Left lung (tissue), 10 donors: ENCODE data around the gene GPD1L. TPM values are rescaled to one million over a fixed set of nuclear protein-coding genes. Genes with fewer than 3 reads are reported as not detected.
"Not testable (repeated sequence)": the region's sequence is repeated elsewhere in the genome, so short reads cannot be mapped to it uniquely, and the experiment has no call there.

Experiments used
- ATAC-seq: fragments of 200-7000 bp; cut with Tn5 transposase; one replicate; pipeline ENCODE4 v1.9.1; 2020; ENCODE audit warnings: moderate library complexity
- DNase-seq, 4 donors: peaks; one replicate each; pipeline ENCODE4 v3.0.0-alpha.2; 2013 to 2020
- H3K27ac ChIP-seq, 2 donors: fragments of 200-600 bp; sonication (generic) in 1 of 2; one replicate each; pipeline versions ENCODE4 v1.5.0 to v1.8.0; 2020 to 2021
- H3K27me3 ChIP-seq, 2 donors: fragments of 200-600 bp; sonication (generic) in 1 of 2; one replicate each; pipeline versions ENCODE4 v1.5.0 to v1.8.0; 2020 to 2021
- H3K36me3 ChIP-seq, 2 donors: fragments of 200-600 bp; sonication (generic) in 1 of 2; one replicate each; pipeline versions ENCODE4 v1.5.0 to v1.8.0; 2020 to 2021
- H3K4me1 ChIP-seq, 2 donors: fragments of 200-600 bp; one replicate each; pipeline ENCODE4 v1.8.0; 2021
- H3K4me3 ChIP-seq, 2 donors: fragments of 200-600 bp; sonication (generic) in 1 of 2; one replicate each; pipeline versions ENCODE4 v1.5.0 to v1.8.0; 2020 to 2021; ENCODE audit warnings: mild to moderate bottlenecking in 1 of 2
- H3K9me3 ChIP-seq, 2 donors: fragments of 200-600 bp; sonication (generic) in 1 of 2; one replicate each; pipeline versions ENCODE4 v1.5.0 to v1.8.0; 2020 to 2021
- intact Hi-C, 2 donors: fragments of 100-400 bp; cut with DNase I; formaldehyde crosslinking; loops; one replicate each; pipeline versions ENCODE4 v1.11.2 to v1.14.2; 2022
- polyA plus RNA-seq, 6 donors: library from polyadenylated mRNA; unstranded; fragments of 120-200 nt; gene quantifications; one replicate each; pipeline ENCODE4 v1.2.1, GENCODE V29; 2013; ENCODE audit not compliant: insufficient read length in 6 of 6
- total RNA-seq, 2 donors: library from RNA; stranded (reverse); fragmentation: NEBNext Ultra II Directional; extraction: Animal tissue kit (Norgen Biotek cat#: 25700); gene quantifications; one replicate each; pipeline ENCODE4 v1.2.1, GENCODE V29; 2021
- TF ChIP-seq, protein P1 (sequence below), 2 donors: fragments of 200-600 bp; sonication (generic) in 1 of 2; IDR thresholded peaks; one replicate each; pipeline versions ENCODE4 v1.5.0 to v1.8.0; 2021; ENCODE audit warnings: antibody characterized with exemption in 2 of 2
- donor health status: DM: no; HTN: yes; CAD: no.
- donor health status: DM: no; HTN: no; CAD: no.

The GPD1L gene
- total and polyA plus RNA-seq, 8 donors = 36.0 to 62.4 (median 41.9) TPM

DNA sequence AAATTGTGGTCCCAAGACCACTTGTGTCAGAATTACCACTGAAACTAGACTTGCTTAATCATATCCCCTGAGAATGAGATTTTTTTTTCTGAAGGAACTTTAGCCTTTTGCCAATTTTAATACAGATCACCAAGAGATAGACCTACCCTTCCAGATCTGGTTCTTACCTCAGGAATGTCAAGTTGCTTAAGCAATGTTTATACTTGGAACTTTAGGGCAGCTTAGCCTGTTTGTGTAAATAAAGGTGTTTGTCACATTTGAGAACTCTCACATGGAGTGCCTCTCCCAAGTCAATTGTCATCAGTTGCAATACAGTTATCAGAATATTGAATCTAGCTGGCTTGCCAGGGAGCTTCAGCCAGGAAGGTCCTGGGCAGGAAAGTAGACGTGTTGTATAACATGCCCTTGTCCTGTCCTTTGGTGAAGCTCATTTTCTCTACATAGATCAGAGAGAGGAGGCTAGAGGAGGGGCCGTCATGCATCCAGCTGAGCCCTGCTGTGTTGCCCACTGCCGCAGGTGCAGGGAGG, 3.9 kb downstream of the GPD1L start:
- ATAC-seq = peak; percentile 11
- TF ChIP-seq, protein P1, sequence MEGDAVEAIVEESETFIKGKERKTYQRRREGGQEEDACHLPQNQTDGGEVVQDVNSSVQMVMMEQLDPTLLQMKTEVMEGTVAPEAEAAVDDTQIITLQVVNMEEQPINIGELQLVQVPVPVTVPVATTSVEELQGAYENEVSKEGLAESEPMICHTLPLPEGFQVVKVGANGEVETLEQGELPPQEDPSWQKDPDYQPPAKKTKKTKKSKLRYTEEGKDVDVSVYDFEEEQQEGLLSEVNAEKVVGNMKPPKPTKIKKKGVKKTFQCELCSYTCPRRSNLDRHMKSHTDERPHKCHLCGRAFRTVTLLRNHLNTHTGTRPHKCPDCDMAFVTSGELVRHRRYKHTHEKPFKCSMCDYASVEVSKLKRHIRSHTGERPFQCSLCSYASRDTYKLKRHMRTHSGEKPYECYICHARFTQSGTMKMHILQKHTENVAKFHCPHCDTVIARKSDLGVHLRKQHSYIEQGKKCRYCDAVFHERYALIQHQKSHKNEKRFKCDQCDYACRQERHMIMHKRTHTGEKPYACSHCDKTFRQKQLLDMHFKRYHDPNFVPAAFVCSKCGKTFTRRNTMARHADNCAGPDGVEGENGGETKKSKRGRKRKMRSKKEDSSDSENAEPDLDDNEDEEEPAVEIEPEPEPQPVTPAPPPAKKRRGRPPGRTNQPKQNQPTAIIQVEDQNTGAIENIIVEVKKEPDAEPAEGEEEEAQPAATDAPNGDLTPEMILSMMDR (IDR thresholded peaks at IDR 0.05) = no peak
- no peak overlapping the region for H3K4me3 ChIP-seq

DNA sequence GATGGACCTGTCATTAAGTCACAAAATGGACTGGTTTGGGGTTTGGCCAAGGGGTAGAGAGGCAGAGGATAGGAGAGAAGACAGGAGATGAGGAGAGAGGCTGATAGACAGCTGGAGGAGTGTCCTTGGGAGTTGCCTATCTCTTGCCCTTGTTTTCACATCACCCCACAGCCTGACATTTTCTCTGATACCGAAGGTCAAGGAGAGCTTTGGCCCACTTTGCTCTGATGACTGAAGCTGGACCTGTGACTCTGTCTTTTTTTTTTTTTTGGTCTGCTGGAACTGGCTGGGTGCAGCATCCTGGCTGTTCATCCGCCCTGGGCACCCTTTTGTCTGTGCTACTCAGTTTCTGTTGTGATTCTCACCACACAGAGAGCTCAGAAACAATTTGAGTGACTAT, 5.1 kb downstream of the GPD1L start:
- H3K27me3 ChIP-seq = no peaks in the 10 kb centered on the region
- TF ChIP-seq, protein P1 (IDR thresholded peaks at IDR 0.05) = no peak
- H3K9me3 ChIP-seq = peaks cover 0 to 6% of the 10 kb centered on the region in 2 donors
- H3K36me3 ChIP-seq = no peaks in the 10 kb centered on the region
- ATAC-seq = no peak
- no peak overlapping the region for H3K4me3 ChIP-seq
- no peak for DNase-seq
- no peak overlapping the region for H3K27ac ChIP-seq
- peaks cover 20 to 49% of the 10 kb centered on the region in 2 donors for H3K4me1 ChIP-seq
- intact Hi-C loops = no loop called here

More for the DNA sequence above, 3.9 kb downstream of the GPD1L start:
- H3K9me3 ChIP-seq = peaks cover 0 to 5% of the 10 kb centered on the region in 2 donors
- peak overlapping the region; percentile 65 to 69 for H3K27ac ChIP-seq
- intact Hi-C loops = no loop called here
- H3K36me3 ChIP-seq = no peaks in the 10 kb centered on the region
- H3K27me3 ChIP-seq = no peaks in the 10 kb centered on the region
- peaks cover 20 to 48% of the 10 kb centered on the region in 2 donors for H3K4me1 ChIP-seq
- no peak for DNase-seq

DNA sequence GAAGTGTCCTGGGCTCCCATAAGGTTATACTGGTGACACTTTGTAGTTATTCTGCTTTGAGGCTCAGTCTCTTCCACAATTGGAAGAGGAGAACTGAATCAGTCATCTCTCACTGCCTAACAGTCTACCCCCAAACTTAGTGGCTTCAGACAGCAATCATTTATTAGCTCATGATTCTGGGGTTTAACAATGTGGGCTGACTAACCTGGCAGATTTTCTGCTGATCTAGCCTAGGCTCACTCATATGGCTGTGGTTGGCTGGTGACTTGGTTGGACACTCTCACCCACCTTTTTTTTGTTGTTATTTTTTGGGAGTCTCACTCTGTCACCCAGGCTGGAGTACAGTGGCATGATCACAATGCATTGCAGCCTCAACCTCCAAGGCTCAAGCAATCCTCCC, 7.1 kb downstream of the GPD1L start:
- ATAC-seq (no peak), DNase-seq (no peak)
- H3K9me3 ChIP-seq = peaks cover 0 to 6% of the 10 kb centered on the region in 2 donors
- TF ChIP-seq, protein P1 (IDR thresholded peaks at IDR 0.05) = no peak
- intact Hi-C loops = no loop called here
- H3K27me3 ChIP-seq = no peaks in the 10 kb centered on the region
- H3K4me3 ChIP-seq = no peak overlapping the region
- peaks cover 14 to 34% of the 10 kb centered on the region in 2 donors for H3K4me1 ChIP-seq
- no peaks in the 10 kb centered on the region for H3K36me3 ChIP-seq
- H3K27ac ChIP-seq = no peak overlapping the region

DNA sequence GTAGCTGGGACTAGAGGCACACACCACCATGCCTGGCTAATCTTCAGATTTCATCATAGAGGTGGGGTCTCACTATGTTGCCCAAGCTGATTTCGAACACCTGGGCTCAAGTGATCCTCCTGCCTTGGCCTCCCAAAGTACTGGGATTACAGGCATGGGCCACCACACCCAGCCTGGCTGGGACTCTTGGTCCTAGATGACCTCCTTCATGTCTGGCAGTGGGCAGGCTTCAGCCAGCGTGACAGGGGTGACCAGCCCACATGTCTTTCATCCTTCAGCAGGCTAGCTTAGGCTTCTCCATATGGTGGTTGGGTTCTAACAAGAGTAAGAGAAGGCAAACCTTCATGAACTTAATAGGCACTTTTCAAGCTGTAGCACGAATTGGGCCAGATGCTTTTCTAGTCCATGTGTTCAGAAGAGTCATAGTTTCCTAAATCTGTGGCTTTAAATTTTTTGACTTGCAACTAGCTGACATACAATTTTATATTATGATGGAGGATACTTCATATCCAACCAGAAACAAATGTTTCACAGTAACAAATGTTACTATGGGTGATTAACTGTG, 7.6 kb downstream of the GPD1L start:
- Histone ChIP-seq H3K27ac (no peak overlapping the region), H3K27me3 (no peaks in the 10 kb centered on the region), H3K9me3 (peaks cover 0 to 6% of the 10 kb centered on the region in 2 donors), H3K36me3 (no peaks in the 10 kb centered on the region), H3K4me3 (no peak overlapping the region), H3K4me1 (peaks cover 10 to 29% of the 10 kb centered on the region in 2 donors)
- TF ChIP-seq, protein P1 (IDR thresholded peaks at IDR 0.05) = no peak
- intact Hi-C loops = no loop called here
- DNase-seq = no peak
- no peak for ATAC-seq

DNA sequence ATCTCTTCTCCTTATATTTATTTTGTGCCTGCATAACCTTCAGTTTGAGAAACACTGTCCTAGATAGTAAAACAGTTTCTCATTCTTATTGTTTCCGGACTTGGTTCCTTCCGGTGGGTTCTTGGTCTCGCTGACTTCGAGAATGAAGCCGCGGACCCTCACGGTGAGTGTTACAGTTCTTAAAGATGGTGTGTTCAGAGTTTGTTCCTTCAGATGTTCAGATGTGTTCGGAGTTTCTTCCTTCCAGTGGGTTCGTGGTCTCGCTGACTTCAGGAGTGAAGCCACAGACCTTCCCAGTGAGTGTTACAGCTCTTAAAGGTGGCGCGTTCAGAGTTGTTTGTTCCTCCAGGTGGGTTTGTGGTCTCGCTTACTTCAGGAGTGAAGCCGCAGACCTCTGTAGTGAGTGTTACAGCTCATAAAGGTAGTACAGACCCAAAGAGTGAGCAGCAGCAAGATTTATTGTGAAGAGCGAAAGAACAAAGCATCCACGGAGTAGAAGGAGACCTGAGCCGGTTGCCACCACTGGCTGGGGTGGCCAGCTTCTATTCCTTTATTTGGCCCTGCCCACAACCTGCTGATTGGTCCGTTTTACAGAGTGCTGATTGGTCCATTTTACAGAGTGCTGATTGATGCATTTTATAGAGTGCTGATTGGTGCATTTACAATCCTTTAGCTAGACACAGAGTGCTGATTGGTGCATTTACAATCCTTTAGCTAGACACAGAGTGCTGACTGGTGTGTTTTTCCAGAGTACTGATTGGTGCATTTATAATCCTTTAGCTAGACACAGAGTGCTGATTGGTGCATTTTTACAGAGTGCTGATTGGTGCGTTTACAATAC, 8.3 kb downstream of the GPD1L start:
- intact Hi-C loops, H3K27ac ChIP-seq, DNase-seq: not testable (repeated sequence)

More for the DNA sequence above, 8.3 kb downstream of the GPD1L start:
- ATAC-seq, H3K36me3 ChIP-seq, H3K27me3 ChIP-seq, H3K4me3 ChIP-seq, H3K9me3 ChIP-seq: not testable (repeated sequence)
- H3K4me1 ChIP-seq = peaks cover 4 to 22% of the 10 kb centered on the region in 2 donors
